PC-9 (cell line): ENCODE measurements around the gene VTN.

Source experiments
- CTCF ChIP-seq: fragments of 200-600 bp; sonication (generic); conservative IDR thresholded peaks from 2 replicates; pipeline ENCODE4 v1.6.1; 2017; ENCODE audit warnings: mixed run types, antibody characterized with exemption, mild to moderate bottlenecking, moderate library complexity
- EZH2 ChIP-seq: fragments of 200-600 bp; sonication (generic); IDR thresholded peaks from 2 replicates; pipeline ENCODE4 v1.8.0; 2017; ENCODE audit warnings: antibody characterized with exemption, low read depth

- TF ChIP-seq CTCF (no peak), EZH2 (no peak)
Measured at GRCh38 chr17:28407974-28408306, 37.8 kb upstream of the VTN start.
